Jurkat, Clone E6-1 (cell line): ENCODE measurements around the gene ALG8.

Source experiments
- DNase-seq: peaks from one replicate; pipeline ENCODE4 v3.0.0-alpha.2; 2011; ENCODE audit warnings: low read depth, low spot score
- H3K4me3 ChIP-seq: 2 replicates; pipeline ENCODE4 v1.5.1; 2011; ENCODE audit warnings: mild to moderate bottlenecking, low read length, control low read depth, moderate library complexity

ALG8 gene

GRCh38 chr11:78161962-78162371 lies 22.5 kb upstream of the ALG8 start:
- H3K4me3 ChIP-seq = no peak overlapping the region
- no peak for DNase-seq

- no peak overlapping the region for H3K4me3 ChIP-seq
- no peak for DNase-seq
Observed at GRCh38 chr11:78161346-78161745, 21.9 kb upstream of the ALG8 start.

- no peak overlapping the region for H3K4me3 ChIP-seq
- no peak for DNase-seq
Observed at GRCh38 chr11:78160557-78160956, 21.1 kb upstream of the ALG8 start.

- DNase-seq = no peak
- no peak overlapping the region for H3K4me3 ChIP-seq
Observed at GRCh38 chr11:78158987-78159652, 19.7 kb upstream of the ALG8 start.

GRCh38 chr11:78156127-78156844 lies 16.9 kb upstream of the ALG8 start:
- H3K4me3 ChIP-seq = no peak overlapping the region
- no peak for DNase-seq

- no peak for DNase-seq
- no peak overlapping the region for H3K4me3 ChIP-seq
Observed at GRCh38 chr11:78151804-78152203, 12.4 kb upstream of the ALG8 start.

- H3K4me3 ChIP-seq = no peak overlapping the region
- DNase-seq = no peak
Observed at GRCh38 chr11:78150754-78151153, 11.3 kb upstream of the ALG8 start.

- no peak for DNase-seq
- H3K4me3 ChIP-seq = no peak overlapping the region
Observed at GRCh38 chr11:78150346-78150745, 10.9 kb upstream of the ALG8 start.

GRCh38 chr11:78149646-78150045 lies 10.2 kb upstream of the ALG8 start:
- no peak for DNase-seq
- no peak overlapping the region for H3K4me3 ChIP-seq

GRCh38 chr11:78147807-78148206 lies 8.4 kb upstream of the ALG8 start:
- H3K4me3 ChIP-seq = no peak overlapping the region
- DNase-seq = no peak

- H3K4me3 ChIP-seq = no peak overlapping the region
- no peak for DNase-seq
Observed at GRCh38 chr11:78145511-78146025, 6.1 kb upstream of the ALG8 start.

- DNase-seq = no peak
- peak overlapping the region; percentile 99 for H3K4me3 ChIP-seq
Observed at GRCh38 chr11:78140392-78141077, 1.1 kb upstream of the ALG8 start.

- H3K4me3 ChIP-seq = peak overlapping the region; percentile 99
- peak; percentile 54 for DNase-seq
Observed at GRCh38 chr11:78138694-78139421, 568 bp downstream of the ALG8 start.

GRCh38 chr11:78138291-78138690 lies 1.1 kb downstream of the ALG8 start:
- DNase-seq = no peak
- H3K4me3 ChIP-seq = peak overlapping the region; percentile 99

GRCh38 chr11:78132475-78132874 lies 7.0 kb downstream of the ALG8 start:
- no peak overlapping the region for H3K4me3 ChIP-seq
- DNase-seq = no peak

GRCh38 chr11:78131956-78132355 lies 7.5 kb downstream of the ALG8 start:
- no peak for DNase-seq
- no peak overlapping the region for H3K4me3 ChIP-seq

GRCh38 chr11:78127403-78127802 lies 12.0 kb downstream of the ALG8 start:
- no peak for DNase-seq

GRCh38 chr11:78112582-78113275 lies 26.7 kb downstream of the ALG8 start:
- no peak for DNase-seq
- H3K4me3 ChIP-seq = no peak overlapping the region

More at GRCh38 chr11:78127403-78127802, 12.0 kb downstream of the ALG8 start:
- H3K4me3 ChIP-seq = no peak overlapping the region

GRCh38 chr11:78111298-78111697 lies 28.1 kb downstream of the ALG8 start:
- DNase-seq = no peak
- H3K4me3 ChIP-seq = no peak overlapping the region
